OCI-LY1 (cell line): ENCODE measurements around the gene ACAP3.

Experiments
- H2AFZ ChIP-seq: fragments of 200-600 bp; sonication (generic), shearing (Covaris generic); 2 replicates; pipeline ENCODE4 v1.6.0; 2014; ENCODE audit warnings: antibody characterized with exemption, mild to moderate bottlenecking, low read length
- H3F3A ChIP-seq: fragments of 200-600 bp; sonication (generic), shearing (Covaris generic); 2 replicates; pipeline ENCODE4 v1.6.0; 2014; ENCODE audit warnings: mild to moderate bottlenecking, antibody characterized with exemption, low read length, moderate library complexity; ENCODE audit not compliant: insufficient read depth
- H3K27ac ChIP-seq: fragments of 200-600 bp; sonication (generic); 2 replicates; pipeline ENCODE4 v1.5.1; 2014; ENCODE audit warnings: low read length, mixed run types, mild to moderate bottlenecking, low read depth; ENCODE audit not compliant: poor library complexity, severe bottlenecking
- H3K27me3 ChIP-seq: fragments of 200-600 bp; sonication (generic); 2 replicates; pipeline ENCODE4 v1.6.0; 2014; ENCODE audit warnings: antibody characterized with exemption, mild to moderate bottlenecking, low read length, moderate library complexity; ENCODE audit not compliant: insufficient read depth
- H3K36me3 ChIP-seq: fragments of 200-600 bp; sonication (generic); 2 replicates; pipeline ENCODE4 v1.6.1; 2014; ENCODE audit warnings: mild to moderate bottlenecking, antibody characterized with exemption, low read length, moderate library complexity, mixed read lengths; ENCODE audit not compliant: insufficient read depth
- H3K4me1 ChIP-seq: fragments of 200-600 bp; sonication (generic); 2 replicates; pipeline ENCODE4 v1.5.1; 2014; ENCODE audit warnings: mild to moderate bottlenecking, low read length, moderate library complexity; ENCODE audit not compliant: insufficient read depth, severe bottlenecking
- H3K4me2 ChIP-seq: fragments of 200-600 bp; sonication (generic), shearing (Covaris generic); 2 replicates; pipeline ENCODE4 v1.6.1; 2014; ENCODE audit warnings: low read length
- H3K4me3 ChIP-seq: fragments of 200-600 bp; sonication (generic); 2 replicates; pipeline ENCODE4 v1.5.1; 2014; ENCODE audit warnings: low read length, low read depth, mild to moderate bottlenecking, mixed read lengths; ENCODE audit not compliant: poor library complexity, severe bottlenecking
- H3K79me2 ChIP-seq: fragments of 200-600 bp; shearing (Covaris generic); 2 replicates; pipeline ENCODE4 v1.6.1; 2016; ENCODE audit warnings: mixed run types, low read length, mixed read lengths; ENCODE audit not compliant: insufficient read depth
- H3K9ac ChIP-seq: fragments of 200-600 bp; sonication (generic), shearing (Covaris generic); 2 replicates; pipeline ENCODE4 v1.6.1; 2014; ENCODE audit warnings: mild to moderate bottlenecking, low read length, mixed read lengths
- H3K9me2 ChIP-seq: fragments of 200-600 bp; sonication (generic), shearing (Covaris generic); 2 replicates; pipeline ENCODE4 v1.6.1; 2014; ENCODE audit warnings: low read depth, mild to moderate bottlenecking, low read length, mixed read lengths
- H3K9me3 ChIP-seq: fragments of 200-600 bp; shearing (Covaris generic); 2 replicates; pipeline ENCODE4 v1.6.1; 2014; ENCODE audit warnings: low read length, mixed read lengths
- H4K20me1 ChIP-seq: fragments of 200-600 bp; sonication (generic), shearing (Covaris generic); 2 replicates; pipeline ENCODE4 v1.6.0; 2016; ENCODE audit warnings: mild to moderate bottlenecking, low read length; ENCODE audit not compliant: insufficient read depth
- CTCF ChIP-seq: fragments of 200-600 bp; sonication (generic), shearing (Covaris generic); IDR thresholded peaks from 2 replicates; pipeline ENCODE4 v1.5.1; 2017; ENCODE audit warnings: mild to moderate bottlenecking, antibody characterized with exemption, low read length, moderate library complexity, mixed read lengths
- EZH2 ChIP-seq: fragments of 200-600 bp; sonication (generic), shearing (Covaris generic); IDR thresholded peaks from 2 replicates; pipeline ENCODE4 v1.8.0; 2017; ENCODE audit warnings: borderline replicate concordance, mixed run types, mild to moderate bottlenecking, antibody characterized with exemption, low read length, moderate library complexity, mixed read lengths

ACAP3 gene

DNA sequence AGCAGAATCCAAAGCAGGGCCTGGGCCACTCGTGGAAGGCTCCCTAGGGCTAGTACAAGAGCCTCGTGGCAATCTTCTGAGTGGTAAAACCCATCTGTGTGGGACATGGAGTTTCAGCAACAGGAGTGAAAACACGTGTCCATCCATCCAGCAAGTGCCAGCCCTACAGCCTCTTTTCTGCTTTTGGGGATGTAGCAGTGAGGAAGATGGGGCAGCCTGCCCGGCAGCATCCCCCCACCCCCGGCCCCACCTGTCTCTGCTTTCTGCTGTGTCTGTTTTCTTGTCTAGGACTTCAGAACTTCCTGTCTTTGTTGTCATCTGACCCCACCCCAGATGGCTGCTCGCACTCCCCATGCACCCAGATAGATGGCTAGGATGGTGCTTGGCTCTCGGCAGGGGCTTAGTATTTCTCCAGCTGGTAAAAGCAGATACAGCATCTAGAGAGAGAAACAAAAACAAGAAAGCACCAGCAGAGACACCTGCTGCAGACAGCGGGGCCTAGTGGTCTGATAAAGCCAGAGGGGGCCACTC lies 18.4 kb upstream of the ACAP3 start:
- TF ChIP-seq CTCF (no peak), EZH2 (no peak)
- Histone ChIP-seq H3K36me3 (peaks cover 9% of the 10 kb centered on the region; the same call in 1 of the 2 replicates), H3K9ac (peak overlapping the region; percentile 91), H3K4me3 (peak overlapping the region; percentile 86), H3F3A (no peaks in the 10 kb centered on the region), H3K9me2 (no peaks in the 10 kb centered on the region), H3K27me3 (no peaks in the 10 kb centered on the region), H4K20me1 (no peaks in the 10 kb centered on the region), H3K4me2 (peak overlapping the region; percentile 90), H3K27ac (peak overlapping the region; percentile 70), H2AFZ (no peak overlapping the region), H3K4me1 (peaks cover 26% of the 10 kb centered on the region), H3K9me3 (no peaks in the 10 kb centered on the region), H3K79me2 (peaks cover 17% of the 10 kb centered on the region)

DNA sequence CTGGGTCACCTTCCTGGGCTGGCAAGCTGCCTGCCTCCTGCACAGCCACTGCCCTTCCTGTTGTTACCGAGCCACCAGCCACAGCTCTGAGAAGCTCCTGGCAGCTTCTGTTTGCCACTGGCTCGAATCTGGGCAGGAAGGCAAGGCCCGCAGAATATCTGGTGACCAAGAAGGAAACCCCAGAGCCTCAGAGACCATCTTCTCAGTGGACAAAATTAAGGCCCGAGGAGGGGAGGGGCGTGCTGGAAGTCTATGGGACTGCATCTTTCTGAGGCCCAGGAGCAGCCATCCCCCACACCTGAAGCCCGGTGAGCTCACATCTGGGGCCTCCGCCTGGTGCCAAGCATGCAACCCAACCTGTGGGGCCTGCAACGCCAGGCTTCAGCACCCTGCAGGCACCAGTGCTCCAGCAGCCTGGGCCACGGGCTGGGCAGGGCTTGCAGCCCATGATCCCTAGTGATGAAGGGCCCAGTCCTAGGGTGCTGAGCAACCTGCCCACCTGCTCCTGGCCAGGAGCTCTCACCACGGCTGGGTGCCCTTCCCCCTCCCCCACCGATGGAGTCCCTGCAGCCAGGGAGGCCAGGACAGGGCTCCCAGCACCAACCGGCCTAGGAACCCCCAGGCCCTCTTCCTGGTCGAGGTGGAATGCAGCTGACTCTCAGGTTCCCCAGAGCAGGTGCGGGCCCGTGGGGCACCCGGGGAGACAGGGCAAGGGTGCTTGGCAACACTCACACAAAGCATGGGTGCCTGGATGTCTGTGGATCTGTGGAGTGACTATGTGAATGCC lies 17.8 kb upstream of the ACAP3 start:
- Histone ChIP-seq H3K4me1 (peaks cover 26% of the 10 kb centered on the region), H3K79me2 (peaks cover 17% of the 10 kb centered on the region), H3F3A (no peaks in the 10 kb centered on the region), H3K27me3 (no peaks in the 10 kb centered on the region), H4K20me1 (no peaks in the 10 kb centered on the region), H3K9ac (peak overlapping the region; percentile 91), H3K9me3 (no peaks in the 10 kb centered on the region), H2AFZ (no peak overlapping the region), H3K4me2 (peak overlapping the region; percentile 90), H3K27ac (peak overlapping the region; percentile 70), H3K9me2 (no peaks in the 10 kb centered on the region), H3K4me3 (peak overlapping the region; percentile 86), H3K36me3 (peaks cover 14% of the 10 kb centered on the region; the same call in 1 of the 2 replicates)
- TF ChIP-seq CTCF (no peak), EZH2 (no peak)

DNA sequence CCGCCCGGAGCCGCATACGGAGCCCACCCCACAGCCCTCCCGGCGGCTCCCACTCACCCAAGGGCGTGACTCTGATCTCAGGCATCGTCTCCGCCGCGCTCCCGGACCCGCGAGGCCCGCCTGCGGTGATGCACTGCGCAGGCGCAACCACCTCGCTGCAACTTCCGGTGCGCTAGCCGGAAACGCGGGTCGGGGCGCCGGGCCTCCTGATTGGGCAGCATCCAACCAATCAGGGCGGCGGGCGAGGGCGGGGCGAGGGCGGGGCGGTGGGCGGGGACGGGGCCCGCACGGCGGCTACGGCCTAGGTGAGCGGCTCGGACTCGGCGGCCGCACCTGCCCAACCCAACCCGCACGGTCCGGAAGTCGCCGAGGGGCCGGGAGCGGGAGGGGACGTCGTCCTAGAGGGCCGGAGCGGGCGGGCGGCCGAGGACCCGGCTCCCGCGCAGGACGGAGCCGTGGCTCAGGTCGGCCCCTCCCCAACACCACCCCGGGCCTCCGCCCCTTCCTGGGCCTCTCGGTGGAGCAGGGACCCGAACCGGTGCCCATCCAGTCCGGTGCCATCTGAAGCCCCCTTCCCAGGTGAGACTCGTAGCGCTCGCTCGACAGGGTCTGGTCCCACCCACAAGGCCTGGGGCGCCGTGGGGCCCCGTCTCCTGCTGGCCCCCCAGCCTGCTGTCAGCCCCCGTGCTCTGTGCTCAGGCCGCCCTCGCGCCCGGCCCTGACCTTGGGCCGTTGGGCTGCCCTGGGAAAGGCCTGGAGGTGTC lies 17.0 kb upstream of the ACAP3 start, which contains the start of the genes CPTP and INTS11:
Gene CPTP (plus strand): TSS at position 279 of the 764 bp plus-strand sequence. CDS start 2,109 bp downstream, outside the sequence.
Gene INTS11 (minus strand): TSS at position 137 of the 764 bp plus-strand sequence. CDS start 52 bp downstream, at position 85.
- Histone ChIP-seq H3K9me2 (no peaks in the 10 kb centered on the region), H3K79me2 (peaks cover 17% of the 10 kb centered on the region), H3K9ac (peak within 1 kb of the TSS; percentile 96), H3K4me3 (peak within 1 kb of the TSS; percentile 86), H3K27me3 (no peaks in the 10 kb centered on the region), H3K27ac (peak within 1 kb of the TSS; percentile 70), H3K4me2 (peak within 1 kb of the TSS; percentile 90), H2AFZ (no peak within 1 kb of the TSS), H3K36me3 (peaks cover 22% of the 10 kb centered on the region; the same call in 1 of the 2 replicates), H3K9me3 (no peaks in the 10 kb centered on the region), H3K4me1 (peaks cover 26% of the 10 kb centered on the region), H4K20me1 (no peaks in the 10 kb centered on the region), H3F3A (no peaks in the 10 kb centered on the region)
- no peak for TF ChIP-seq EZH2
- no peak for TF ChIP-seq CTCF
